Right atrium auricular region (tissue), 2 donors: ENCODE measurements around the gene CCSER2. TPM values are rescaled to one million over a fixed set of nuclear protein-coding genes. Genes with fewer than 3 reads are reported as not detected.

Experiments
- DNase-seq: peaks from one replicate; pipeline ENCODE4 v3.0.0-alpha.2; 2019; ENCODE audit warnings: low spot score
- H3K27ac ChIP-seq, 2 donors: fragments of 200-600 bp; sonication (generic); 1 replicate in 1 of 2; 2 replicates in 1 of 2; pipeline ENCODE4 v1.5.1; 2016 to 2019
- H3K27me3 ChIP-seq, 2 donors: fragments of 200-600 bp; sonication (generic); one replicate each; pipeline versions ENCODE4 v1.5.1 to v1.6.0; 2017 to 2019
- H3K36me3 ChIP-seq: fragments of 200-600 bp; sonication (generic); one replicate; pipeline ENCODE4 v1.5.1; 2016
- H3K4me1 ChIP-seq, 2 donors: fragments of 200-600 bp; sonication (generic); one replicate each; pipeline versions ENCODE4 v1.5.1 to v1.6.0; 2017 to 2019
- H3K4me3 ChIP-seq, 2 donors: fragments of 200-600 bp; sonication (generic); 1 replicate in 1 of 2; 2 replicates in 1 of 2; pipeline ENCODE4 v1.5.1; 2017 to 2019; ENCODE audit warnings: mild to moderate bottlenecking in 1 of 2, moderate library complexity in 1 of 2
- H3K9me3 ChIP-seq, 2 donors: fragments of 200-600 bp; sonication (generic); one replicate each; pipeline ENCODE4 v1.5.1; 2019
- CTCF ChIP-seq, 2 donors: fragments of 200-600 bp; sonication (generic); IDR thresholded peaks; one replicate each; pipeline ENCODE4 v1.5.1; 2019; ENCODE audit warnings: antibody characterized with exemption in 2 of 2
- total RNA-seq, 2 donors: library from RNA; depleted of rRNA; stranded (reverse); fragments of >200 nt; gene quantifications; one replicate each; pipeline ENCODE4 v1.1.0, GENCODE V29; 2016

CCSER2 gene
- total RNA-seq, 2 donors from 2014 or later = 77.1 to 91.6 TPM

- Histone ChIP-seq H3K9me3 (no peaks in the 10 kb centered on the region), H3K27me3 (no peaks in the 10 kb centered on the region), H3K4me3 (no peak overlapping the region), H3K36me3 (no peaks in the 10 kb centered on the region), H3K4me1 (peaks cover 0 to 38% of the 10 kb centered on the region in 2 donors), H3K27ac (no peak overlapping the region)
- TF ChIP-seq CTCF (IDR thresholded peaks at IDR 0.05) = no peak
- DNase-seq = no peak
Observed at GRCh38 chr10:84358743-84359142, 30.4 kb downstream of the CCSER2 start.

DNA sequence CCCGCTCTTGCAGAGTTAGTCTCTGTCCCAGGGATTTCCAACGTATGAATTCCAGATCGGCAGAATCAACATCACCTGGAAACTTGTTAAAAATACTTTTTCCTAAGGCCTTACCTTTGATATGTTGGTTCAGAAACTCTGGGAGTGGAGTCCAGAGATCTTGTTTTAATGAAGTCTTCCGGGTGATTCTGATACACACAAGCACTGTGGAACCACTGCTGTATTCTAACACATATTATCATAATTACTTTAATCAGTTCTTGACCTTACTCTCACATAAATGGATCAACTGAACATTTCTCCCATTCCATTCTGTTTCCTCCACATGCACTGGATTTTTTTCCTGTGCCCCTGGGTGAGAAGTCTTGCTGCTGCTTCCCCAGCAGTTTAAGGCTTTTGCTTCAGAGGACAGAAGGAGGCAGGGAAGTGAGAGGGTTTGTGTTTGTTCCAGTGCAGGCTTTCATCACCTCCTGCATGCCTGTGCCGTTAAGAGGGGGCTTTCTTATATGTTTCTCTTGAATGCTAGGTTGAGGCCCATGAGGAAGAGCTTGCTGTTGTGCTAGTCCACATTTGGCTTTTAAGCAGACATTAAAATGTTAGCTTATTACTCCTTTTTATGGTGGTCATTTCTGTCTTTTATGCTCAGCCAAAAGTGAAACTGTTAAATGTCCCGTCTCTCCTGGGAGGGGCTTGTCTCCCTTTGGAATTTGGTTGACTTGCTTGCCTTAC, 32.4 kb downstream of the CCSER2 start:
- Histone ChIP-seq H3K4me1 (peaks cover 0 to 43% of the 10 kb centered on the region in 2 donors), H3K27ac (peak overlapping the region in 1 of 2 donors; percentile 7), H3K4me3 (peak overlapping the region in 1 of 2 donors; percentile 33), H3K36me3 (no peaks in the 10 kb centered on the region), H3K9me3 (no peaks in the 10 kb centered on the region), H3K27me3 (no peaks in the 10 kb centered on the region)
- TF ChIP-seq CTCF (IDR thresholded peaks at IDR 0.05) = no peak
- DNase-seq = no peak

- no peaks in the 10 kb centered on the region for H3K27me3 ChIP-seq
- no peak for TF ChIP-seq CTCF (IDR thresholded peaks at IDR 0.05)
- H3K36me3 ChIP-seq = no peaks in the 10 kb centered on the region
- no peaks in the 10 kb centered on the region for H3K9me3 ChIP-seq
- H3K27ac ChIP-seq = no peak overlapping the region
- H3K4me3 ChIP-seq = no peak overlapping the region
- H3K4me1 ChIP-seq = peaks cover 0 to 32% of the 10 kb centered on the region in 2 donors
- no peak for DNase-seq
Observed at GRCh38 chr10:84365335-84365881, 37.0 kb downstream of the CCSER2 start.

- H3K36me3 ChIP-seq = peaks cover 1% of the 10 kb centered on the region
Observed at GRCh38 chr10:84366041-84366440, 37.7 kb downstream of the CCSER2 start.

GRCh38 chr10:84367256-84367655, 38.9 kb downstream of the CCSER2 start:
- TF ChIP-seq CTCF (IDR thresholded peaks at IDR 0.05) = no peak
- no peak for DNase-seq
- Histone ChIP-seq H3K4me3 (no peak overlapping the region), H3K36me3 (peaks cover 14% of the 10 kb centered on the region), H3K4me1 (peaks cover 0 to 18% of the 10 kb centered on the region in 2 donors), H3K9me3 (no peaks in the 10 kb centered on the region), H3K27ac (no peak overlapping the region), H3K27me3 (no peaks in the 10 kb centered on the region)

More at GRCh38 chr10:84366041-84366440, 37.7 kb downstream of the CCSER2 start:
- Histone ChIP-seq H3K4me1 (peaks cover 0 to 26% of the 10 kb centered on the region in 2 donors), H3K27ac (no peak overlapping the region), H3K9me3 (no peaks in the 10 kb centered on the region), H3K27me3 (no peaks in the 10 kb centered on the region), H3K4me3 (no peak overlapping the region)
- DNase-seq = no peak
- no peak for TF ChIP-seq CTCF (IDR thresholded peaks at IDR 0.05)
